Glutamatergic neuron (in vitro differentiated cells): ENCODE results near the gene DIP2B. TPM values are rescaled to one million over a fixed set of nuclear protein-coding genes. Genes with fewer than 3 reads are reported as not detected.

Experiments used
- DNase-seq: peaks from one replicate; pipeline ENCODE4 v3.0.0; 2022
- H3K27ac Mint-ChIP-seq: one replicate; pipeline ENCODE4 v1.8.0; 2020; ENCODE audit warnings: mild to moderate bottlenecking, mixed read lengths, inconsistent platforms; ENCODE audit not compliant: unreplicated experiment
- H3K27me3 Mint-ChIP-seq: one replicate; pipeline ENCODE4 v1.8.0; 2020; ENCODE audit warnings: mild to moderate bottlenecking, moderate library complexity, mixed read lengths, inconsistent platforms; ENCODE audit not compliant: unreplicated experiment
- H3K36me3 Mint-ChIP-seq: one replicate; pipeline ENCODE4 v1.8.0; 2020; ENCODE audit warnings: mild to moderate bottlenecking, mixed read lengths, inconsistent platforms; ENCODE audit not compliant: unreplicated experiment
- H3K4me1 Mint-ChIP-seq: one replicate; pipeline ENCODE4 v1.8.0; 2020; ENCODE audit warnings: mild to moderate bottlenecking, low read depth, mixed read lengths, inconsistent platforms; ENCODE audit not compliant: unreplicated experiment
- H3K4me3 Mint-ChIP-seq: one replicate; pipeline ENCODE4 v1.8.0; 2020; ENCODE audit warnings: mild to moderate bottlenecking, mixed read lengths, inconsistent platforms; ENCODE audit not compliant: unreplicated experiment
- H3K9me3 Mint-ChIP-seq: one replicate; pipeline ENCODE4 v1.8.0; 2020; ENCODE audit warnings: mild to moderate bottlenecking, moderate library complexity, mixed read lengths, inconsistent platforms; ENCODE audit not compliant: unreplicated experiment
- total RNA-seq: library from RNA; stranded (reverse); fragmentation: NEBNext Ultra II Directional; extraction: Animal tissue kit (Norgen Biotek cat#: 25700); gene quantifications from one replicate; pipeline ENCODE4 v1.2.1, GENCODE V29; 2021; ENCODE audit not compliant: unreplicated experiment
- TF ChIP-seq, protein P1 (sequence below): fragments of 200-600 bp; sonication (generic); IDR thresholded peaks from one replicate; pipeline ENCODE4 v1.5.0; 2021; ENCODE audit not compliant: partially characterized antibody, unreplicated experiment

Gene DIP2B
- total RNA-seq, 1 donor from 2014 or later: 37.3 TPM

DNA sequence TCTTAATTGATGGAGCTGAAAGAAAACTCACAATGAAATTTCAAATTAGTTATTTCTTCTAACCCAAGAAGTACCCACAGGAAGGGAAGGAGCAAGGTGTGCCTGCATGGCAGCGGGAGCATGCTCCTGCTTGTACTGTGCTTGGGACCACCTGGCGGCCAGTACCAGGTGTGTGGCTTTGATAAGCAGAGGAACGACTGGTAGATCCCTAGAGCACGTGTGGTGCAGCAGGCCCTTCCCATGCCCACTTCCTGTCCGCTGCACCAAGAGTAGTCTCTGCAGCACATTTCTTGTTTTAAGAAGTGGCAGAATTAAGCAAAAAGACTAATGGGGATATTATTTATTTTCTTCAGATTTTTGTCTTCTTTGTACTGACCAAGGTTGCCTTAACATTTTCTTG, 136.8 kb downstream of the DIP2B start:
- Mint-ChIP-seq H3K36me3 (no peaks in the 10 kb centered on the region), H3K27me3 (peaks cover 3% of the 10 kb centered on the region), H3K4me3 (no peak overlapping the region), H3K9me3 (peaks cover 1% of the 10 kb centered on the region), H3K27ac (no peak overlapping the region), H3K4me1 (peaks cover 20% of the 10 kb centered on the region)
- TF ChIP-seq, protein P1, sequence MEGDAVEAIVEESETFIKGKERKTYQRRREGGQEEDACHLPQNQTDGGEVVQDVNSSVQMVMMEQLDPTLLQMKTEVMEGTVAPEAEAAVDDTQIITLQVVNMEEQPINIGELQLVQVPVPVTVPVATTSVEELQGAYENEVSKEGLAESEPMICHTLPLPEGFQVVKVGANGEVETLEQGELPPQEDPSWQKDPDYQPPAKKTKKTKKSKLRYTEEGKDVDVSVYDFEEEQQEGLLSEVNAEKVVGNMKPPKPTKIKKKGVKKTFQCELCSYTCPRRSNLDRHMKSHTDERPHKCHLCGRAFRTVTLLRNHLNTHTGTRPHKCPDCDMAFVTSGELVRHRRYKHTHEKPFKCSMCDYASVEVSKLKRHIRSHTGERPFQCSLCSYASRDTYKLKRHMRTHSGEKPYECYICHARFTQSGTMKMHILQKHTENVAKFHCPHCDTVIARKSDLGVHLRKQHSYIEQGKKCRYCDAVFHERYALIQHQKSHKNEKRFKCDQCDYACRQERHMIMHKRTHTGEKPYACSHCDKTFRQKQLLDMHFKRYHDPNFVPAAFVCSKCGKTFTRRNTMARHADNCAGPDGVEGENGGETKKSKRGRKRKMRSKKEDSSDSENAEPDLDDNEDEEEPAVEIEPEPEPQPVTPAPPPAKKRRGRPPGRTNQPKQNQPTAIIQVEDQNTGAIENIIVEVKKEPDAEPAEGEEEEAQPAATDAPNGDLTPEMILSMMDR: no peak
- DNase-seq: no peak

GRCh38 chr12:50642035-50642451, 137.3 kb downstream of the DIP2B start:
- Mint-ChIP-seq H3K4me1 (peaks cover 19% of the 10 kb centered on the region), H3K27me3 (peaks cover 5% of the 10 kb centered on the region), H3K9me3 (peaks cover 1% of the 10 kb centered on the region), H3K4me3 (no peak overlapping the region), H3K36me3 (no peaks in the 10 kb centered on the region), H3K27ac (peak overlapping the region; percentile 41)
- TF ChIP-seq, protein P1: no peak
- DNase-seq: no peak

DNA sequence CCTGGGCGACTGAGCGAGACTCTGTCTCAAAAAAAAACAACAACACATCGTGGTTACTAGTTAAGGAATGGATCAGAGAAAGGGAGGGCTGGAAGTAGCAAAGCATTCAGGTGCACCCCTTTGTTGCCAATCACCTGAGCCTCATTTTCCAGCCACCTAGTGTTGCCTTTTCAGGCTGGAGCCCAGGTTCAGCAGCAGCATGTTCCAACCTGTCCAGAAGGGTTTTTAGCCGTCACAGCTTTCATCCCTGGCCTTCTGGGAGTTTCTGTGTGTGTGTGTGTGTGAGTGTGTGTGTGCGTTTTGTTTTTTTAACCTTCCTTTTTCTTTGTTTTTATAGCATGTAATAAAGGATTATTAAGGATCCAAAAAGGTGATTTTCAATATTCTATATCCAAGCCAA, 138.0 kb downstream of the DIP2B start:
- Mint-ChIP-seq H3K27ac (peak overlapping the region; percentile 65), H3K9me3 (peaks cover 1% of the 10 kb centered on the region), H3K27me3 (peaks cover 5% of the 10 kb centered on the region), H3K4me1 (peaks cover 15% of the 10 kb centered on the region), H3K4me3 (no peak overlapping the region), H3K36me3 (no peaks in the 10 kb centered on the region)
- TF ChIP-seq, protein P1: no peak
- DNase-seq: no peak

GRCh38 chr12:50647031-50647430, 142.2 kb downstream of the DIP2B start:
- peaks cover 10% of the 10 kb centered on the region for H3K4me1 Mint-ChIP-seq
- no peaks in the 10 kb centered on the region for H3K9me3 Mint-ChIP-seq
- peaks cover 4% of the 10 kb centered on the region for H3K27me3 Mint-ChIP-seq
- no peaks in the 10 kb centered on the region for H3K36me3 Mint-ChIP-seq
- TF ChIP-seq, protein P1: no peak
- no peak overlapping the region for H3K4me3 Mint-ChIP-seq
- H3K27ac Mint-ChIP-seq: no peak overlapping the region
- DNase-seq: no peak

DNA sequence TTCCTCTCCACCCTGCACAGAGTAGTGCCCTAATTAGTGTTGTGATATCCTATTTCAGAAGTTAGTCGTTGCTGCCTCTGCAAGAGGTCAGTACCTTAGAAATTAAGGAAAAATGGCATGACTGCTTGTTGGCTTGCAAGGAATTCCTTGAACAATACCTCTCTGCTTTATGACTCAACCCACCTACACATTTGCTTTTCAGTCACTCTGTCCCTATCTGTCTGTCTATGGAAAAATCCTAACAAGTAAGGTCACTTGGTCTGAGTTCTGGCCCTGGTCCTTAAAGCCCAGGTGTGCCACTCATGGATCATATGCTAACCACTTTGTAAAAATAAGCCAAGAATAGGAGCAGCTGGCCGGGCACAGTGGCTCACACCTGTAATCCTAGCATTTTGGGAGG, 142.7 kb downstream of the DIP2B start:
- peaks cover 4% of the 10 kb centered on the region for H3K27me3 Mint-ChIP-seq
- TF ChIP-seq, protein P1: no peak
- H3K36me3 Mint-ChIP-seq: no peaks in the 10 kb centered on the region
- H3K9me3 Mint-ChIP-seq: no peaks in the 10 kb centered on the region
- H3K4me3 Mint-ChIP-seq: no peak overlapping the region
- H3K27ac Mint-ChIP-seq: no peak overlapping the region
- DNase-seq: no peak
- peaks cover 8% of the 10 kb centered on the region for H3K4me1 Mint-ChIP-seq
